GM12892 (cell line): ENCODE results near the gene ZNF136.
A peak's percentile ranks its signal among the peaks of the same experiment; 100 is the strongest.

Source experiments
- POLR2A ChIP-seq: IDR thresholded peaks from 2 replicates; pipeline ENCODE4 v1.6.1; 2011; ENCODE audit warnings: low read depth, low read length, control low read depth
- POLR2AphosphoS5 ChIP-seq: IDR thresholded peaks from 2 replicates; pipeline ENCODE4 v1.6.1; 2011; ENCODE audit warnings: low read depth, low read length, control low read depth

DNA sequence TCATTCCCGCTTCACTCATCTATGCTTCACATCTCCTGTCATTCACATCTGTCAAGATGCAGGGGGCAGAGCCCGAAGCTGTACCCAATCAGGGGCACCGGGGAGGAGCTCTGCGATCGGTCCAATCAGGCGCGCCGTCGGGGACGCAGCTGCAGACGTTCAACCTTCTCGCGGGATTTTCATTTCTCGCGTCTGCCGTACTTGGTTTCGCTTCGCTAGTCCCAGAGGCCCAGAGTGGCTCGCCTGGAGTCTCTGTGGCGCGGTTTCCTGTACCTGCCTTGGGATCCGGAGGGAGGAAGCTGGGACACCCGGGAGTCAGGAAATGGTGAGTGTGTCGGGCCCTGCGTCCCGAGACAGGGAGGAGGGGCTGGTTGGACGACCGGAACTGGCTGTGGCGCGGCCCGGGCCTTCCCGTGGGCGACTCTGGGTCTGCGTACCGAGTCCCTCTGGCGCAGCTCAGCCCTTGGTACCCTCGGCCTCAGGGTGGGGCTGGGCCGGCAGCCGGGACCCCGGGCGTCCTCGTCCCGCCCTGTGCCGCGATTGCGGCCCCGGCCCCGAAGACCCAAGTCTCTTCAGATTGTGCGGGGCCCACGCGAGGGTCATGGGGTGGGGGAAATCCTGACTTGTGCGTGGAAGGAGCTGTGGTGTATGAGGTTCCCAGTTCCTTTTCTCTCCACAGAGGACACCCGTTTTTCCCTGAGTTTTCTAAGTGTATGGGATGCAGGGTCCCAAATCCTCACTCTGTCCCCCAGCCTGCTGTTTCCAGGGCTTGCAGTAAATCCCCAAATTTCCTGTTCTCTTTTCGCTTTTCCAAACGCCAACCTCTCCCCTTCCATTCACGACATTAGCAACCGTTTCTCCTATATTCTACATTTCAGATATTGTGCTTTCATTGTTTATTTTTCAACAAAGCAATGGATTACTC, at the start of gene ZNF136:
- peak; percentile 88 for TF ChIP-seq POLR2A
- peak; percentile 79 for TF ChIP-seq POLR2AphosphoS5
